Right lobe of liver (tissue), 6 donors: ENCODE measurements around the gene SRSF2. TPM values are rescaled to one million over a fixed set of nuclear protein-coding genes. Genes with fewer than 3 reads are reported as not detected.
A peak's percentile ranks its signal among the peaks of the same experiment; 100 is the strongest.

Experiments used
- ATAC-seq, 4 donors: fragments of 200-7000 bp; cut with Tn5 transposase; one replicate each; pipeline ENCODE4 v1.9.1; 2020; ENCODE audit warnings: mild to moderate bottlenecking in 4 of 4, moderate library complexity in 4 of 4
- DNase-seq, 3 donors: peaks; one replicate each; pipeline ENCODE4 v3.0.0-alpha.2; 2020
- H3K27ac ChIP-seq, 3 donors: fragments of 200-600 bp; one replicate each; pipeline ENCODE4 v1.8.0; 2022
- H3K27me3 ChIP-seq, 2 donors: fragments of 200-600 bp; one replicate each; pipeline ENCODE4 v1.8.0; 2022
- H3K36me3 ChIP-seq, 4 donors: fragments of 200-600 bp; sonication (generic) in 1 of 4; one replicate each; pipeline versions ENCODE4 v1.5.1 to v1.8.0; 2017 to 2022; ENCODE audit warnings: control low read depth in 1 of 4
- H3K4me1 ChIP-seq, 4 donors: fragments of 200-600 bp; sonication (generic) in 1 of 4; one replicate each; pipeline versions ENCODE4 v1.5.1 to v1.8.0; 2017 to 2022; ENCODE audit warnings: control low read depth in 1 of 4
- H3K4me3 ChIP-seq, 3 donors: fragments of 200-600 bp; one replicate each; pipeline ENCODE4 v1.8.0; 2022
- H3K9me3 ChIP-seq, 4 donors: fragments of 200-600 bp; sonication (generic) in 1 of 4; one replicate each; pipeline versions ENCODE4 v1.5.1 to v1.8.0; 2017 to 2022; ENCODE audit warnings: control low read depth in 1 of 4
- POLR2A ChIP-seq: fragments of 450-650 bp; IDR thresholded peaks from one replicate; pipeline ENCODE4 v1.6.1; 2017; ENCODE audit warnings: antibody characterized with exemption, mild to moderate bottlenecking
- WGBS: methylation state at CpG from one replicate; pipeline ENCODE4 v1.1.6; 2018; ENCODE audit warnings: low coverage, low lambda C conversion rate; ENCODE audit not compliant: insufficient coverage; ENCODE audit errors: missing lambda C conversion rate; 5-methylcytosine and 5-hydroxymethylcytosine counted together
- intact Hi-C, 2 donors: fragments of 100-400 bp; cut with DNase I; formaldehyde crosslinking; loops; one replicate each; pipeline versions ENCODE4 v1.11.2 to v1.14.1; 2022
- microRNA counts: library from miRNA; unstranded; fragments of <30 nt; microRNA quantifications from one replicate; lab custom pipeline; 2016
- microRNA-seq, 2 donors: library from miRNA; unstranded; fragments of <30 nt; microRNA quantifications; one replicate each; pipeline ENCODE4, GENCODE V29; 2019 to 2020
- small RNA-seq, 2 experiments: library from RNA; depleted of rRNA; stranded (forward); fragments of <200 nt; gene quantifications; one replicate each; pipeline ENCODE3, GENCODE V24; 2016
- total RNA-seq, 6 experiments: library from RNA; depleted of rRNA in 2 of 6; stranded (reverse); fragments of >200 nt in 2 of 6; fragmentation: NEBNext Ultra II Directional in 3 of 6; extraction: Animal tissue kit (Norgen Biotek cat#: 25700) in 3 of 6; gene quantifications; one replicate each; pipeline versions ENCODE4 v1.1.0 to v1.2.4, GENCODE V29; 2016 to 2023
- TF ChIP-seq, protein P1 (sequence below), 4 donors: fragments of 200-600 bp in 3 of 4; fragments of 450-650 bp in 1 of 4; IDR thresholded peaks; one replicate each; pipeline versions ENCODE4 v1.5.1 to v1.8.0; 2016 to 2022; ENCODE audit warnings: antibody characterized with exemption in 4 of 4, mild to moderate bottlenecking in 2 of 4
- donor health status: DM: no; HTN: yes; CAD: no.
- donor health status: DM: no; HTN: no; CAD: no.
- donor health status: DM: no; HTN: no; CAD: no.
- donor health status: DM: no; HTN: yes; CAD: no.
- donor health status: DM: no; HTN: yes; CAD: no.

SRSF2 gene
- total RNA-seq, 6 experiments from 2014 or later, result 62.4 to 106 (median 86.0) TPM

DNA sequence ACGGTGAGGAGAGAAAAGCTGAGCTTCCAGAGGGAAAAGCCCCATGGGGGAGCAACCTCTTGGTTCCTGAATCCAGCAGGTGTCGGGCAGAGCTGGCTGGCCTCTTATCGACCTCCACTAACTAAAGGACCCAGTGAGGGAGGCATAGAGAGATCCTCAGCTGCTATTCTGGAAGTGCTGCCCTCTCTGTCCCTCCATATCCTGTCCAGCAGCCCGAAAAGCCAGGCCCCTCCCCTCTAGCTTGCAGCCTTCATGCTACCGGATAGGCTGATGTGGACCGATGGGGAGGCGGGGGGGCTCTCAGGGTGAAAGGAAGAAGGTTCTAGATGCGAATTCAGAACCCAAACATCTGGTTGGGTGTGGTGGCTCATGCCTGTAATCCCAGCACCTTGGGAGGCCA is 51.3 kb downstream of the SRSF2 start:
- Histone ChIP-seq H3K4me3 (no peak overlapping the region), H3K36me3 (no peaks in the 10 kb centered on the region), H3K4me1 (no peaks in the 10 kb centered on the region), H3K9me3 (no peaks in the 10 kb centered on the region), H3K27me3 (no peaks in the 10 kb centered on the region), H3K27ac (no peak overlapping the region)
- intact Hi-C loops, result no loop called here
- 59% methylated on average over 5 of the region's 8 CpGs for WGBS
- DNase-seq (no peak), ATAC-seq (peak; percentile 25 to 44 (median 38))
- no peak for TF ChIP-seq POLR2A
- TF ChIP-seq, protein P1, sequence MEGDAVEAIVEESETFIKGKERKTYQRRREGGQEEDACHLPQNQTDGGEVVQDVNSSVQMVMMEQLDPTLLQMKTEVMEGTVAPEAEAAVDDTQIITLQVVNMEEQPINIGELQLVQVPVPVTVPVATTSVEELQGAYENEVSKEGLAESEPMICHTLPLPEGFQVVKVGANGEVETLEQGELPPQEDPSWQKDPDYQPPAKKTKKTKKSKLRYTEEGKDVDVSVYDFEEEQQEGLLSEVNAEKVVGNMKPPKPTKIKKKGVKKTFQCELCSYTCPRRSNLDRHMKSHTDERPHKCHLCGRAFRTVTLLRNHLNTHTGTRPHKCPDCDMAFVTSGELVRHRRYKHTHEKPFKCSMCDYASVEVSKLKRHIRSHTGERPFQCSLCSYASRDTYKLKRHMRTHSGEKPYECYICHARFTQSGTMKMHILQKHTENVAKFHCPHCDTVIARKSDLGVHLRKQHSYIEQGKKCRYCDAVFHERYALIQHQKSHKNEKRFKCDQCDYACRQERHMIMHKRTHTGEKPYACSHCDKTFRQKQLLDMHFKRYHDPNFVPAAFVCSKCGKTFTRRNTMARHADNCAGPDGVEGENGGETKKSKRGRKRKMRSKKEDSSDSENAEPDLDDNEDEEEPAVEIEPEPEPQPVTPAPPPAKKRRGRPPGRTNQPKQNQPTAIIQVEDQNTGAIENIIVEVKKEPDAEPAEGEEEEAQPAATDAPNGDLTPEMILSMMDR (IDR thresholded peaks at IDR 0.05), result no peak

DNA sequence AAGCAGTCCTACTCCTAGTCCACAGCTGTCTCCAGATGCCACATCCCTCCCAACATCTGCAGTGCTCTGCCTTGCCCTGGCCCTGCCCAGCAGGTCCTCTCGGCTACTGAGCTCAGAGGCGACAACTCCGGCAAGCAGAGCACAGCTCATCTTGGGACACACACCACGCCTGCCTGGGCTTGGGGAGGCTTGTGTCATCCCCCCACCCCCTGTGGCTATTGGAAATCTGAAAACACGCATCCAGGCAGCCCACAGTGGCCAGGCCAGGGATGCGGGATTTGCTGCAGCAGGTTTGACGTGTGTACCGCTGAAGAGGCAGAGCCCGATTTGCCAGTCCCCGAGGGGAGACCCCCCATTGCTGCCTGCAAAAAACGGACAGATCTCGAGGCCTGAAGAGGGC is 51.8 kb downstream of the SRSF2 start:
- TF ChIP-seq, protein P1 (IDR thresholded peaks at IDR 0.05), result no peak
- no peak for TF ChIP-seq POLR2A
- no peak overlapping the region for H3K4me3 ChIP-seq

DNA sequence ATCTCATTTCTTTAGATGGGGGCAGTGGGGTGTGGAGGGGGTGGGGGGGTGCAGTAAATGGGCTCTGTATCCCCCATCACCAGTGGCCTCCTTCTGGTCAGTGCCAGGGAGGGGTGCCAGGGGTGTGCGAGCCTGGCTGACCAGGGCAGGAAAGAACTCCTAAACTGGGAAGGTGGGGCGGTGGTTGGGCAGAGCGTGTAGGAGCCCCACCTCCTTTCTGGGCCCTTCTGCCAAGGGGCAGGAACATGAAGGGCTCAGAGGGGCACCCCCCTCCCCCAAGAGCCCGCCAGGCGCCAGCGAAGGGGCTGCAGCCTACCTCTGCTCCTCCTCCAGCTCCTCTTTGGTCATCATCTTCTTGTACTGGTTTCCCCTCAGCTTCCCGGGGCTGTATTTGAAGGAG is 52.4 kb downstream of the SRSF2 start:
- Histone ChIP-seq H3K36me3 (no peaks in the 10 kb centered on the region), H3K27ac (no peak overlapping the region), H3K4me3 (no peak overlapping the region), H3K27me3 (no peaks in the 10 kb centered on the region), H3K4me1 (no peaks in the 10 kb centered on the region), H3K9me3 (no peaks in the 10 kb centered on the region)
- 77% methylated on average over 6 of the region's 7 CpGs for WGBS
- ATAC-seq (no peak), DNase-seq (no peak)
- TF ChIP-seq POLR2A, result no peak
- TF ChIP-seq, protein P1 (IDR thresholded peaks at IDR 0.05), result no peak
- intact Hi-C loops, result no loop called here

More for the DNA sequence above, 51.8 kb downstream of the SRSF2 start:
- no peaks in the 10 kb centered on the region for H3K27me3 ChIP-seq
- H3K27ac ChIP-seq, result no peak overlapping the region
- no peaks in the 10 kb centered on the region for H3K4me1 ChIP-seq
- no peaks in the 10 kb centered on the region for H3K36me3 ChIP-seq
- intact Hi-C loops, result no loop called here
- ATAC-seq (no peak), DNase-seq (no peak)
- H3K9me3 ChIP-seq, result no peaks in the 10 kb centered on the region
- WGBS, result 78% methylated on average over 4 of the region's 12 CpGs

MicroRNAs within 50 kb of the gene (microRNA counts, 767-probe panel; counts per million panel counts)
- microRNA hsa-miR-636 (lab: Ali Mortazavi, UCI), result 237 counts per million

Small RNA genes lying within 50 kb of the gene (microRNA-seq; reads per million reads assigned to microRNA genes)
- 0.64 to 0.87 reads per million in 2 donors for gene MIR636

Small RNA genes lying within 50 kb of the gene (small RNA-seq; reads per million reads assigned to genes)
- gene AC005837.3 (0 reads per million in 2 experiments), gene RF02271 (0 reads per million in 2 experiments), gene RNU6-97P (0 reads per million in 2 experiments), gene RNY4P36 (0 to 0.10 reads per million in 2 experiments)

Other genes starting within 250 kb of the SRSF2 start
- gene RHBDF2, start 235.9 kb downstream of the SRSF2 start, total RNA-seq, result 10 to 100 TPM in 3 of 6 experiments, 1 to 10 TPM in 3; 7.1 to 18.6 (median 11.0) TPM
- 1 to 10 TPM; 1.8 to 4.1 (median 3.1) TPM for gene CYGB, start 199.6 kb downstream of the SRSF2 start, total RNA-seq
- gene PRCD, start 197.3 kb downstream of the SRSF2 start, total RNA-seq, result 1 to 10 TPM in 1 of 6 experiments, under 1 TPM in 2, not detected in 3; 0.12 to 1.3 (median 0.22) TPM
- gene ST6GALNAC2, start 151.5 kb downstream of the SRSF2 start, total RNA-seq, result 1 to 10 TPM in 5 of 6 experiments, under 1 TPM in 1; 0.81 to 5.0 (median 2.3) TPM
- 1 to 10 TPM in 1 of 6 experiments, under 1 TPM in 2, not detected in 3; 0.42 to 1.4 (median 0.62) TPM for gene ST6GALNAC1, start 93.6 kb downstream of the SRSF2 start, total RNA-seq
- gene MXRA7, start 26.4 kb downstream of the SRSF2 start, total RNA-seq, result 10 to 100 TPM in 5 of 6 experiments, 1 to 10 TPM in 1; 7.7 to 25.4 (median 15.3) TPM
- 10 to 100 TPM in 5 of 6 experiments, 1 to 10 TPM in 1; 10.0 to 15.8 (median 11.1) TPM for gene JMJD6, start 10.7 kb downstream of the SRSF2 start, total RNA-seq
- 10 to 100 TPM; 16.0 to 25.0 (median 18.7) TPM for gene METTL23, start 10.5 kb downstream of the SRSF2 start, total RNA-seq
- gene MFSD11, start 788 bp upstream of the SRSF2 start, total RNA-seq, result 10 to 100 TPM in 5 of 6 experiments, 1 to 10 TPM in 1; 8.5 to 16.3 (median 15.3) TPM
- under 1 TPM in 1 of 6 experiments, not detected in 5; 0.16 TPM for gene MGAT5B, start 131.1 kb upstream of the SRSF2 start, total RNA-seq